H1 (cell line): Measurements from ENCODE around the gene SULT2B1.

ENCODE experiments used
- CEBPB ChIP-seq: IDR thresholded peaks from 2 replicates; pipeline ENCODE4 v1.6.1; 2012; ENCODE audit warnings: low read depth, low read length
- CHD2 ChIP-seq: IDR thresholded peaks from 2 replicates; pipeline ENCODE4 v1.6.1; 2012; ENCODE audit warnings: low read length, improper control_type of control experiment
- EZH2 ChIP-seq: fragments of 200-600 bp; sonication (generic); IDR thresholded peaks from 2 replicates; pipeline ENCODE4 v1.7.1; 2012; ENCODE audit warnings: low read depth, mild to moderate bottlenecking, moderate library complexity, low read length, inconsistent platforms; ENCODE audit not compliant: severe bottlenecking
- GABPA ChIP-seq: IDR thresholded peaks from 2 replicates; pipeline ENCODE4 v1.6.1; 2011; ENCODE audit warnings: mild to moderate bottlenecking, low read length, moderate library complexity, borderline replicate concordance; ENCODE audit not compliant: insufficient read depth
- HDAC2 ChIP-seq, 2 experiments: fragments of 300-600 bp in 1 of 2; sonication (generic) in 1 of 2; IDR thresholded peaks; 2 replicates each; pipeline ENCODE4 v1.6.1; 2011 to 2012; ENCODE audit warnings: low read depth in 2 of 2, low read length in 2 of 2, mild to moderate bottlenecking in 2 of 2, moderate library complexity in 2 of 2, borderline replicate concordance in 1 of 2, inconsistent platforms in 1 of 2
- JUN ChIP-seq: IDR thresholded peaks from 2 replicates; pipeline ENCODE4 v1.6.1; 2011; ENCODE audit warnings: low read depth, mild to moderate bottlenecking, improper control_type of control experiment, low read length
- POLR2A ChIP-seq, 2 experiments: IDR thresholded peaks; 1 replicate in 1 of 2; 2 replicates in 1 of 2; pipeline ENCODE4 v1.6.1; 2011; ENCODE audit warnings: low read depth in 2 of 2, low read length in 2 of 2, mild to moderate bottlenecking in 2 of 2; ENCODE audit errors: control extremely low read depth in 1 of 2
- POLR2AphosphoS5 ChIP-seq: IDR thresholded peaks from 2 replicates; pipeline ENCODE4 v1.6.1; 2011; ENCODE audit warnings: low read depth, low read length
- TF ChIP-seq, protein P1 (sequence below), 3 experiments: IDR thresholded peaks; 1 replicate in 2 of 3; 2 replicates in 1 of 3; pipeline versions ENCODE4 v1.5.1 to v1.6.1; 2011; ENCODE audit warnings: low read length in 3 of 3, mild to moderate bottlenecking in 3 of 3, inconsistent platforms in 2 of 3, low read depth in 1 of 3, moderate library complexity in 1 of 3; ENCODE audit not compliant: insufficient read depth in 1 of 3; ENCODE audit errors: control extremely low read depth in 1 of 3
- TF ChIP-seq, protein P2 (sequence below): IDR thresholded peaks from 2 replicates; pipeline ENCODE4 v1.6.1; 2012; ENCODE audit warnings: inconsistent platforms
- TF ChIP-seq, protein P3 (sequence below): IDR thresholded peaks from 2 replicates; pipeline ENCODE4 v1.6.1; 2012; ENCODE audit warnings: low read length, inconsistent platforms

DNA sequence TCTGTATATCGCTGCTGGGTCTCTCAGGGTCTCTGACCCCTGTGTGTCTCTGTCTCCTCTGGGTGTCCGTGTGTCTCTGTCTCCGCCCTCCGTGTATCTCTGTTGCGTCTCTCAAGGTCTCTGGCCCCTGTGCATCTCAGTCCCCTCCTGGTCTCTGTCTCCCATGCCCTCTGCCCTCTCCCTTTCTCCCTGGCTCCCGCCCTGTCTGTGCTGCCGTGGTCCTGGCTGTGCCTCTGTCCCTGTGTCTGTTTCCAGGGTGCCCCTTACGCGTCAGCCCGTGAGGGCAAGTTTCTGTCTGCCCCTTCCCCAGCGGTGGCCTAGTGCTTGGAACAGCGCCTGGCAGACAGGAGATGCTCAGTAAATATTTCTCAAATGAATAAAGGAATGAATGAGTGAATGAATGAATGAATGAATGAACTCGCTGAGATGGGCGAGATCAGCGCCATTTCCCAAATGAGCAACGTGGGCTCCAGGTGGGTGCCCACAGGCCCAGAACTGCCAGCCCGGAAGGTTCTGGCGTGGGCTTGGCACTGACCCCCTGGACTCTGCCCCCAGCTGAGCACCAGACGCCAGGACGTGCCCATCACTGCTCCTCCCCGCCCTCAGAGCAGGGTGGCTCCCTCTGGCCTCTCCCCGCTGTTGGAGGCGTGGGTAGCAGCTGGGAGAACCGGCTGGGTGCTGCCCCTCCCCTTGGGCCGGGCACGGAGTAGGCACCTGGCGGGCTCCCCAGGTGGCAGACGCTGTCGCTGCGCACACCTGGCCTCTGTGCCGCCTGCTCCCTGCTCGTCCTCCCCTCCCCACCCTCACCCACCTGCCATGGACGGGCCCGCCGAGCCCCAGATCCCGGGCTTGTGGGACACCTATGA, at the start of gene SULT2B1:
- TF ChIP-seq EZH2, result no peak
- no peak for TF ChIP-seq POLR2A (IDR thresholded peaks at IDR 0.05; ENCODE audit: control extremely low read depth in 1 of 2, low read depth in 2 of 2, low read length in 2 of 2)
- no peak for TF ChIP-seq JUN
- TF ChIP-seq, protein P1, sequence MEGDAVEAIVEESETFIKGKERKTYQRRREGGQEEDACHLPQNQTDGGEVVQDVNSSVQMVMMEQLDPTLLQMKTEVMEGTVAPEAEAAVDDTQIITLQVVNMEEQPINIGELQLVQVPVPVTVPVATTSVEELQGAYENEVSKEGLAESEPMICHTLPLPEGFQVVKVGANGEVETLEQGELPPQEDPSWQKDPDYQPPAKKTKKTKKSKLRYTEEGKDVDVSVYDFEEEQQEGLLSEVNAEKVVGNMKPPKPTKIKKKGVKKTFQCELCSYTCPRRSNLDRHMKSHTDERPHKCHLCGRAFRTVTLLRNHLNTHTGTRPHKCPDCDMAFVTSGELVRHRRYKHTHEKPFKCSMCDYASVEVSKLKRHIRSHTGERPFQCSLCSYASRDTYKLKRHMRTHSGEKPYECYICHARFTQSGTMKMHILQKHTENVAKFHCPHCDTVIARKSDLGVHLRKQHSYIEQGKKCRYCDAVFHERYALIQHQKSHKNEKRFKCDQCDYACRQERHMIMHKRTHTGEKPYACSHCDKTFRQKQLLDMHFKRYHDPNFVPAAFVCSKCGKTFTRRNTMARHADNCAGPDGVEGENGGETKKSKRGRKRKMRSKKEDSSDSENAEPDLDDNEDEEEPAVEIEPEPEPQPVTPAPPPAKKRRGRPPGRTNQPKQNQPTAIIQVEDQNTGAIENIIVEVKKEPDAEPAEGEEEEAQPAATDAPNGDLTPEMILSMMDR (IDR thresholded peaks at IDR 0.05; ENCODE audit: control extremely low read depth in 1 of 3, insufficient read depth in 1 of 3, low read depth in 1 of 3, low read length in 3 of 3), result no peak
- no peak for TF ChIP-seq POLR2AphosphoS5
- TF ChIP-seq, protein P2, sequence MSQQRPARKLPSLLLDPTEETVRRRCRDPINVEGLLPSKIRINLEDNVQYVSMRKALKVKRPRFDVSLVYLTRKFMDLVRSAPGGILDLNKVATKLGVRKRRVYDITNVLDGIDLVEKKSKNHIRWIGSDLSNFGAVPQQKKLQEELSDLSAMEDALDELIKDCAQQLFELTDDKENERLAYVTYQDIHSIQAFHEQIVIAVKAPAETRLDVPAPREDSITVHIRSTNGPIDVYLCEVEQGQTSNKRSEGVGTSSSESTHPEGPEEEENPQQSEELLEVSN, result no peak
- TF ChIP-seq GABPA, result no peak
- TF ChIP-seq CHD2, result no peak
- TF ChIP-seq HDAC2 (IDR thresholded peaks at IDR 0.05; ENCODE audit: borderline replicate concordance in 1 of 2, low read depth in 2 of 2, low read length in 2 of 2), result no peak
- TF ChIP-seq, protein P3, sequence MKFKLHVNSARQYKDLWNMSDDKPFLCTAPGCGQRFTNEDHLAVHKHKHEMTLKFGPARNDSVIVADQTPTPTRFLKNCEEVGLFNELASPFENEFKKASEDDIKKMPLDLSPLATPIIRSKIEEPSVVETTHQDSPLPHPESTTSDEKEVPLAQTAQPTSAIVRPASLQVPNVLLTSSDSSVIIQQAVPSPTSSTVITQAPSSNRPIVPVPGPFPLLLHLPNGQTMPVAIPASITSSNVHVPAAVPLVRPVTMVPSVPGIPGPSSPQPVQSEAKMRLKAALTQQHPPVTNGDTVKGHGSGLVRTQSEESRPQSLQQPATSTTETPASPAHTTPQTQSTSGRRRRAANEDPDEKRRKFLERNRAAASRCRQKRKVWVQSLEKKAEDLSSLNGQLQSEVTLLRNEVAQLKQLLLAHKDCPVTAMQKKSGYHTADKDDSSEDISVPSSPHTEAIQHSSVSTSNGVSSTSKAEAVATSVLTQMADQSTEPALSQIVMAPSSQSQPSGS, result no peak
- no peak for TF ChIP-seq CEBPB
